COR-L47 (cell line): ENCODE results near the gene LRIG1.

Source experiments
- DNase-seq: peaks from one replicate; lab custom pipeline; 2025; lab: John Stamatoyannopoulos, UW

The LRIG1 gene

GRCh38 chr3:66350601-66351000 lies 150.2 kb downstream of the LRIG1 start:
- no peak for DNase-seq

- DNase-seq = no peak
These were observed 152.1 kb downstream of the LRIG1 start for GRCh38 chr3:66348704-66349103.

GRCh38 chr3:66344848-66345578 lies 155.8 kb downstream of the LRIG1 start:
- DNase-seq = no peak

- no peak for DNase-seq
These were observed 156.4 kb downstream of the LRIG1 start for GRCh38 chr3:66344391-66344811.

- no peak for DNase-seq
These were observed 158.0 kb downstream of the LRIG1 start for GRCh38 chr3:66342717-66343356.

- DNase-seq = no peak
These were observed 161.9 kb downstream of the LRIG1 start for GRCh38 chr3:66338927-66339326.

GRCh38 chr3:66336333-66336766 lies 164.5 kb downstream of the LRIG1 start:
- DNase-seq = no peak

- DNase-seq = no peak
These were observed 165.2 kb downstream of the LRIG1 start for GRCh38 chr3:66335671-66336070.
